ENCODE measurements around the gene CCDC34.

The CCDC34 gene

DNA sequence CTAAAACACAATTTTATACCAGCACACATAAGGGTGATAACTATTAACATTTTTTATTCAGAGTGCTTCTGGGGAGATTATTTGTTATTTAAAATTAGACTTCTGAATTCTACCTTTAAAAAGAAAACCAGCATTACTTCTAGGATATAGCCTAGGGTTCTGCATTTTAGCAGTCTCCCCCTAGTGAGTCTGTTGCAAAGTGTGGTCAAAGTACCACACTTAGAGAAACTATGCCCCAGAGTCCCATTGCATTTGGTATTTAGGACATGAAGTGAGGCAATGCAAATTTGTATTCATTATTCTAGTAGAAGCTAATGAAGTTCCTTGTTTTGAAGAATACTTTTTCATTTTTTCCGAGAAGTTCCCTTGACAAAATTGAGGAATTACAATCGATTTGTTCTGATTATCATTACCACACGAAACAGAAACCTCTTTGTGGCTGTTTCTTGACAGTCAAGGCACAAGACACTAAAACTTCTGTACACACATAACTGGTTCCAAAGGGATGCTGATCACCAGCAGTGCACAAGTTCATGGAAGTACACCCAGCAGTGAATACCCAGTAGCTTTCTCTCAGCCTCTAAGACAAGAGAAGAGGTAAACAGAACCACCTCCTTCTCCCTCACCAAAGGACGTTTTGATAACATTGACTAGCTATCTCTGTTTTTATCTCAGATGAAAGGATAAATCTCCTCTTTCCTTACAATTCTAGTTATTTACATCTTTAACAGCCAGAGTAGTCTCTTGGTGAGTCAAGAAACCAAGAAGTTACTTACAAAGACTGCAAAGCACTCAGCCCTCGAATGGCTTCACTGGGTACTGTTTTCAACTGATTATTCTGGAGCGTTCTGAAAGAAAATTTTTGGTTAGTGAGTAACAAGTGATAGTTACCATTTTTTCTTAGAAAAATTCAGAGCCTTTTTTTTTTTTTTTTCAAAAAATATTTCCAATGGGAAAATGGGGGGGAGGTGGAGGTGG is 27.6 kb upstream of the CCDC34 start:
- no peak overlapping the region for H2AFZ ChIP-seq (ENCODE audit: low read length)
- H3K79me2 ChIP-seq (ENCODE audit: low read length), result no peaks in the 10 kb centered on the region
- no peaks in the 10 kb centered on the region for H3K4me1 ChIP-seq (ENCODE audit: low read length)
- no peak overlapping the region for H3K4me2 ChIP-seq (ENCODE audit: low read depth, low read length)
- no peak overlapping the region for H3K27ac ChIP-seq (ENCODE audit: low read length)
- no peaks in the 10 kb centered on the region for H3K9me3 ChIP-seq (replicated peaks; ENCODE audit: insufficient read depth, low read length)
- H3K36me3 ChIP-seq (replicated peaks; ENCODE audit: insufficient read depth, low read length), result no peaks in the 10 kb centered on the region
- TF ChIP-seq EZH2phosphoT487 (IDR thresholded peaks at IDR 0.05; ENCODE audit: low read length) (no peak), EZH2 (optimal IDR thresholded peaks at IDR 0.05; ENCODE audit: low read depth, low read length) (no peak)
- TF ChIP-seq, protein P1, sequence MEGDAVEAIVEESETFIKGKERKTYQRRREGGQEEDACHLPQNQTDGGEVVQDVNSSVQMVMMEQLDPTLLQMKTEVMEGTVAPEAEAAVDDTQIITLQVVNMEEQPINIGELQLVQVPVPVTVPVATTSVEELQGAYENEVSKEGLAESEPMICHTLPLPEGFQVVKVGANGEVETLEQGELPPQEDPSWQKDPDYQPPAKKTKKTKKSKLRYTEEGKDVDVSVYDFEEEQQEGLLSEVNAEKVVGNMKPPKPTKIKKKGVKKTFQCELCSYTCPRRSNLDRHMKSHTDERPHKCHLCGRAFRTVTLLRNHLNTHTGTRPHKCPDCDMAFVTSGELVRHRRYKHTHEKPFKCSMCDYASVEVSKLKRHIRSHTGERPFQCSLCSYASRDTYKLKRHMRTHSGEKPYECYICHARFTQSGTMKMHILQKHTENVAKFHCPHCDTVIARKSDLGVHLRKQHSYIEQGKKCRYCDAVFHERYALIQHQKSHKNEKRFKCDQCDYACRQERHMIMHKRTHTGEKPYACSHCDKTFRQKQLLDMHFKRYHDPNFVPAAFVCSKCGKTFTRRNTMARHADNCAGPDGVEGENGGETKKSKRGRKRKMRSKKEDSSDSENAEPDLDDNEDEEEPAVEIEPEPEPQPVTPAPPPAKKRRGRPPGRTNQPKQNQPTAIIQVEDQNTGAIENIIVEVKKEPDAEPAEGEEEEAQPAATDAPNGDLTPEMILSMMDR (IDR thresholded peaks at IDR 0.05; ENCODE audit: low read length), result no peak
- no peaks in the 10 kb centered on the region for H3K27me3 ChIP-seq (replicated peaks; ENCODE audit: insufficient read depth, low read length)
- H3K9ac ChIP-seq (ENCODE audit: low read length), result no peak overlapping the region
- H3K9me2 ChIP-seq (replicated peaks; ENCODE audit: insufficient read depth, low read length), result no peaks in the 10 kb centered on the region
- no peaks in the 10 kb centered on the region for H3F3A ChIP-seq (ENCODE audit: insufficient read depth, low read length)
- no peak overlapping the region for H3K4me3 ChIP-seq (ENCODE audit: low read length)
- no peak for DNase-seq
- no peaks in the 10 kb centered on the region for H4K20me1 ChIP-seq (ENCODE audit: insufficient read depth, low read length)

DNA sequence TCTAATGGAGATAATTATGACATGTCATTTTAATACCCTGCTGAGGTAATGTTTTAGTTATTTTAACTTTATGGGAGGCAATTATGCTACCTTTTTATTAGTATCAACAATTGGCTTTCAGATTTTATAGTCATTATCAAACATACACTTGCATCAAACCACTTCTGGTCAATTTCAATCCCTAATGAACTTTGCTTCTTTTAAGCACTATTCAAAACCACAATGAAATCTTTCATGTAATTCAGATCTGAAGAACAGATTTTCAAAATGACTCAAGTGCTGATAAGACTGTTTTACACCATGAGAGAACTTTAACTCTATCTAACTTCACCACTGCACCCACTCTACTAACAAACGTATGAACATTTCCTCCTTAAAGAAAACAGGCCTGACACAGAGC is 25.9 kb upstream of the CCDC34 start:
- Histone ChIP-seq H3K27ac (ENCODE audit: low read length) (no peak overlapping the region), H3K9me3 (replicated peaks; ENCODE audit: insufficient read depth, low read length) (no peaks in the 10 kb centered on the region), H3K9me2 (replicated peaks; ENCODE audit: insufficient read depth, low read length) (no peaks in the 10 kb centered on the region), H3K4me2 (ENCODE audit: low read depth, low read length) (no peak overlapping the region), H3K36me3 (replicated peaks; ENCODE audit: insufficient read depth, low read length) (no peaks in the 10 kb centered on the region), H2AFZ (ENCODE audit: low read length) (no peak overlapping the region), H4K20me1 (ENCODE audit: insufficient read depth, low read length) (no peaks in the 10 kb centered on the region), H3K4me1 (ENCODE audit: low read length) (no peaks in the 10 kb centered on the region), H3K9ac (ENCODE audit: low read length) (no peak overlapping the region), H3K27me3 (replicated peaks; ENCODE audit: insufficient read depth, low read length) (no peaks in the 10 kb centered on the region), H3K4me3 (ENCODE audit: low read length) (no peak overlapping the region), H3F3A (ENCODE audit: insufficient read depth, low read length) (no peaks in the 10 kb centered on the region), H3K79me2 (ENCODE audit: low read length) (no peaks in the 10 kb centered on the region)
- DNase-seq, result no peak
- no peak for TF ChIP-seq EZH2phosphoT487 (IDR thresholded peaks at IDR 0.05; ENCODE audit: low read length)
- TF ChIP-seq, protein P1 (IDR thresholded peaks at IDR 0.05; ENCODE audit: low read length), result no peak
- no peak for TF ChIP-seq EZH2 (optimal IDR thresholded peaks at IDR 0.05; ENCODE audit: low read depth, low read length)

DNA sequence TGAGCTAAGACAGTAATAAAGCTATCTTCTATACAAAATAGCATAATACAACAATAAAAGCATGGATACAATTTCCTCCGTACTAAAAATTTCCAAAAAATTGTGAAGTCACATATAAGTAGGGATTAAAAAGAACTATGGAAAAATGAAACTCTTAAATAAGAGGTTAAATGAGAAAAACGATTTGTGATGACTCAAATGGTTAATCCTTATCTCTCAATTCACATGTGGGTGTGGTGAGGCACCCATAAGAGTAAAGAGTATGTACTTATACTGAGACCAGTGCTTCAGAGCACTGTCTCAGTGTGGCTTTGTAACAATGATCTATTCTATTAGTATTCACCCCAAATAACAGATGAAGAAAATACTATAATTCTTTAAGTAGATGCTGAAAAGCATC is 25.0 kb upstream of the CCDC34 start:
- Histone ChIP-seq H3K27me3 (replicated peaks; ENCODE audit: insufficient read depth, low read length) (no peaks in the 10 kb centered on the region), H3K4me2 (ENCODE audit: low read depth, low read length) (no peak overlapping the region), H3K9me2 (replicated peaks; ENCODE audit: insufficient read depth, low read length) (no peaks in the 10 kb centered on the region), H4K20me1 (ENCODE audit: insufficient read depth, low read length) (no peaks in the 10 kb centered on the region), H3K36me3 (replicated peaks; ENCODE audit: insufficient read depth, low read length) (no peaks in the 10 kb centered on the region), H3K27ac (ENCODE audit: low read length) (no peak overlapping the region), H3F3A (ENCODE audit: insufficient read depth, low read length) (no peaks in the 10 kb centered on the region), H3K9me3 (replicated peaks; ENCODE audit: insufficient read depth, low read length) (no peaks in the 10 kb centered on the region), H2AFZ (ENCODE audit: low read length) (no peak overlapping the region), H3K9ac (ENCODE audit: low read length) (no peak overlapping the region), H3K79me2 (ENCODE audit: low read length) (no peaks in the 10 kb centered on the region), H3K4me1 (ENCODE audit: low read length) (no peaks in the 10 kb centered on the region), H3K4me3 (ENCODE audit: low read length) (no peak overlapping the region)
- DNase-seq, result no peak
- TF ChIP-seq, protein P1 (IDR thresholded peaks at IDR 0.05; ENCODE audit: low read length), result no peak
- TF ChIP-seq EZH2phosphoT487 (IDR thresholded peaks at IDR 0.05; ENCODE audit: low read length), result no peak
- TF ChIP-seq EZH2 (optimal IDR thresholded peaks at IDR 0.05; ENCODE audit: low read depth, low read length), result no peak
